Measurements from ENCODE around the gene GCG.

GCG gene

GRCh38 chr2:162152147-162152546 is at the start of gene GCG:
GCG (minus strand) TSS chr2:162152247; CDS start chr2:162149178, 3,069 bp downstream.
- DNase-seq = no peak

GRCh38 chr2:162200636-162201035 is 48.6 kb upstream of the GCG start:
- no peak for DNase-seq

- DNase-seq = no peak
Measured at GRCh38 chr2:162199913-162200312, 47.9 kb upstream of the GCG start.

GRCh38 chr2:162198239-162198638 is 46.2 kb upstream of the GCG start:
- DNase-seq = no peak

- DNase-seq = no peak
Measured at GRCh38 chr2:162197069-162197825, 45.2 kb upstream of the GCG start.

GRCh38 chr2:162196638-162197037 is 44.6 kb upstream of the GCG start:
- DNase-seq = no peak

- no peak for DNase-seq
Measured at GRCh38 chr2:162188451-162188850, 36.4 kb upstream of the GCG start.

GRCh38 chr2:162185541-162186232 is 33.6 kb upstream of the GCG start:
- DNase-seq = no peak

- DNase-seq = no peak
Measured at GRCh38 chr2:162184821-162185450, 32.9 kb upstream of the GCG start.

- DNase-seq = no peak
Measured at GRCh38 chr2:162184359-162184758, 32.3 kb upstream of the GCG start.

GRCh38 chr2:162182395-162182794 is 30.3 kb upstream of the GCG start:
- no peak for DNase-seq

- DNase-seq = no peak
Measured at GRCh38 chr2:162177301-162177700, 25.3 kb upstream of the GCG start.

GRCh38 chr2:162175714-162176113 is 23.7 kb upstream of the GCG start:
- no peak for DNase-seq

- DNase-seq = no peak
Measured at GRCh38 chr2:162174746-162175145, 22.7 kb upstream of the GCG start.

- no peak for DNase-seq
Measured at GRCh38 chr2:162172802-162173370, 20.8 kb upstream of the GCG start.

GRCh38 chr2:162166745-162167144 is 14.7 kb upstream of the GCG start:
- DNase-seq = no peak

- no peak for DNase-seq
Measured at GRCh38 chr2:162166174-162166573, 14.1 kb upstream of the GCG start.

GRCh38 chr2:162164802-162165201 is 12.8 kb upstream of the GCG start:
- no peak for DNase-seq

- no peak for DNase-seq
Measured at GRCh38 chr2:162159446-162159845, 7.4 kb upstream of the GCG start.

GRCh38 chr2:162156149-162156548 is 4.1 kb upstream of the GCG start:
- no peak for DNase-seq

GRCh38 chr2:162155093-162155492 is 3.0 kb upstream of the GCG start:
- no peak for DNase-seq

GRCh38 chr2:162153608-162154224 is 1.7 kb upstream of the GCG start:
- DNase-seq = peak; percentile 64

GRCh38 chr2:162149940-162150339 is 2.1 kb downstream of the GCG start:
- no peak for DNase-seq

Data from CD4-positive, alpha-beta T cell treated with Interleukin-17A for 1 hour (primary cell).